Measurements from ENCODE around the gene CYP2W1. TPM values are rescaled to one million over a fixed set of nuclear protein-coding genes. Genes with fewer than 3 reads are reported as not detected.

CYP2W1 gene
- total and polyA plus RNA-seq, 4 donors = 0.05 to 8.1 TPM; not detected in 2

DNA sequence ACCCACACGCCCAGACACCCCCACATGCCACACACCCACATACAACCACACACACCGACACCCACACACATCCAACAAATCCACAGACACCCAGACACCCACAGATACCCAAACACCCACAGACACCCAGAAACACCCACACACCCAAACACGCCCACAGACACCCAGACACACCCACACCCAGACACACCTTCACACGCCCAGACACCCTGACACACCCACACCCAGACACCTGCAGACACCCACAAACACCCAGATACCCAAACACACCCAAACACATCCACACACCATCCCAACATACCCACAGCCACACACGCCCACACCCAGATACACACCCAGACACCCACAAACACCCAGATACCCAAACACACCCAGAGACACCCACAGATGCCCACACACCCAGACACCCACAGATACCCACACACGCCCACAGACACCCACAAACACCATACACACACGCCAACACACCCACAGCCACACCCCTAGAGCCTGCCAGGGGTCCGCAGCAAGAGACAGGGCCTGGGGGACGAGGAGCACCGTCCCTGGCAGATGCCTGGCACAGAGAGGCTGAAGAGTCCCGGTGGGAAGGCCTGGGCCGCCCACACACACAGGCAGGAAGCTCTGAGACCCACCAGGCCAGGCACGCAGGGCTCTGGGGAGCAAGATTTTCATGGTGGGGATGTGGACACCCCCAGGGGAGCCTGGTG is 28.5 kb downstream of the CYP2W1 start:
- Histone ChIP-seq H3K9ac (ENCODE audit: insufficient read depth in 1 of 2, low read length in 2 of 2) (no peak overlapping the region), H3K27ac (ENCODE audit: low read depth in 1 of 2, low read length in 1 of 2) (no peak overlapping the region), H3K36me3 (ENCODE audit: control insufficient read depth in 4 of 4, insufficient read depth in 4 of 4, low read length in 4 of 4) (peaks cover 0 to 27% (median 2%) of the 10 kb centered on the region in 4 donors), H3K9me3 (ENCODE audit: control insufficient read depth in 4 of 4, insufficient read depth in 3 of 4, low read length in 3 of 4) (no peaks in the 10 kb centered on the region), H3K4me1 (ENCODE audit: control insufficient read depth in 5 of 5, insufficient read depth in 5 of 5, low read length in 5 of 5) (peaks cover 0 to under 1% (median 0%) of the 10 kb centered on the region in 5 donors), H3K4me3 (no peak overlapping the region), H3K27me3 (ENCODE audit: control insufficient read depth in 3 of 3, insufficient read depth in 3 of 3, low read length in 2 of 3) (no peaks in the 10 kb centered on the region)
- WGBS, 2 donors = 88 to 89% methylated on average over 13 of the region's 13 CpGs
- TF ChIP-seq, protein P1, sequence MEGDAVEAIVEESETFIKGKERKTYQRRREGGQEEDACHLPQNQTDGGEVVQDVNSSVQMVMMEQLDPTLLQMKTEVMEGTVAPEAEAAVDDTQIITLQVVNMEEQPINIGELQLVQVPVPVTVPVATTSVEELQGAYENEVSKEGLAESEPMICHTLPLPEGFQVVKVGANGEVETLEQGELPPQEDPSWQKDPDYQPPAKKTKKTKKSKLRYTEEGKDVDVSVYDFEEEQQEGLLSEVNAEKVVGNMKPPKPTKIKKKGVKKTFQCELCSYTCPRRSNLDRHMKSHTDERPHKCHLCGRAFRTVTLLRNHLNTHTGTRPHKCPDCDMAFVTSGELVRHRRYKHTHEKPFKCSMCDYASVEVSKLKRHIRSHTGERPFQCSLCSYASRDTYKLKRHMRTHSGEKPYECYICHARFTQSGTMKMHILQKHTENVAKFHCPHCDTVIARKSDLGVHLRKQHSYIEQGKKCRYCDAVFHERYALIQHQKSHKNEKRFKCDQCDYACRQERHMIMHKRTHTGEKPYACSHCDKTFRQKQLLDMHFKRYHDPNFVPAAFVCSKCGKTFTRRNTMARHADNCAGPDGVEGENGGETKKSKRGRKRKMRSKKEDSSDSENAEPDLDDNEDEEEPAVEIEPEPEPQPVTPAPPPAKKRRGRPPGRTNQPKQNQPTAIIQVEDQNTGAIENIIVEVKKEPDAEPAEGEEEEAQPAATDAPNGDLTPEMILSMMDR (IDR thresholded peaks at IDR 0.05; ENCODE audit: control extremely low read depth, extremely low read depth) = no peak
- ATAC-seq (ENCODE audit: insufficient read depth, low FRiP score) (no peak), DNase-seq (no peak)

DNA sequence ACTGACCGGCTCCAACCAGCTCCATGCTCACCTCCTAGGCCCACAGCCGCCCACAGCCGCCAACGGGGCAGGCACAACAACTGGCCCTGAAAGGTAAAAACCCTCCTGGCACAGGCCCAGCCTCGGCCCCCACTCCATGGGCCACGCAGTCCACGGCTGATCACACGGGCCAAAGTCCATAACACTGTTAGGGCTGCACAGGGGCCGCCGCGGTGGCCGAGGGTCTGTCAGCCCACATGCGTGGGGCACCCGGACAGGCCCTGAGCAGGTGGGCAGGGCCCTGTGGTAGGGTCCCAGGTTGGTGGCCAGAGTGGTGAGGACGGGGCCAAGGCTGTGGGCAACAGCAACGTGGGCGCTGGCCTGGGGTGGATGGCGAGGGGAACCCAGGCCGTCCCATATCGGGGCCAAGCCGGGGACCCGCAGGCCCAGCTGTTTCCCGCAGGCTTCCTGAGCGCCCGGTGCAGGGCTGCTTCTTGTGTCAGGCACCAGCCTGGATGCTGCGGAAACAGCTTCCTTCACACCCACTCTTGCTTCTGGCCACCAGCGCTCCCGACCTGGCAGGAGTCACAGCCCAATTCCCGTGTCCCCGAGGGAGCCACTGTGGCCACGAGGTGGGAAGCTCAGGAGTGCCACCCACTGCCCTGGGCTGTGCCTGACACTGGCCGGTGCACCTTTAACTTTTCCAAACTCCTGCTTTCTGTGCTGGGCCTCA is 29.2 kb downstream of the CYP2W1 start:
- DNase-seq (no peak), ATAC-seq (ENCODE audit: insufficient read depth, low FRiP score) (no peak)
- TF ChIP-seq, protein P1 (IDR thresholded peaks at IDR 0.05; ENCODE audit: control extremely low read depth, extremely low read depth) = no peak
- no peaks in the 10 kb centered on the region for H3K9me3 ChIP-seq (ENCODE audit: control insufficient read depth in 4 of 4, insufficient read depth in 3 of 4, low read length in 3 of 4)
- no peak overlapping the region for H3K9ac ChIP-seq (ENCODE audit: insufficient read depth in 1 of 2, low read length in 2 of 2)
- 66 to 76% methylated on average over 28 to 32 of the region's 32 CpGs for WGBS, 2 donors
- no peaks in the 10 kb centered on the region for H3K27me3 ChIP-seq (ENCODE audit: control insufficient read depth in 3 of 3, insufficient read depth in 3 of 3, low read length in 2 of 3)
- H3K36me3 ChIP-seq (ENCODE audit: control insufficient read depth in 4 of 4, insufficient read depth in 4 of 4, low read length in 4 of 4) = peaks cover 0 to 21% (median 2%) of the 10 kb centered on the region in 4 donors
- H3K4me3 ChIP-seq = no peak overlapping the region
- H3K27ac ChIP-seq (ENCODE audit: low read depth in 1 of 2, low read length in 1 of 2) = no peak overlapping the region
- peaks cover 0 to 3% (median 0%) of the 10 kb centered on the region in 5 donors for H3K4me1 ChIP-seq (ENCODE audit: control insufficient read depth in 5 of 5, insufficient read depth in 5 of 5, low read length in 5 of 5)

DNA sequence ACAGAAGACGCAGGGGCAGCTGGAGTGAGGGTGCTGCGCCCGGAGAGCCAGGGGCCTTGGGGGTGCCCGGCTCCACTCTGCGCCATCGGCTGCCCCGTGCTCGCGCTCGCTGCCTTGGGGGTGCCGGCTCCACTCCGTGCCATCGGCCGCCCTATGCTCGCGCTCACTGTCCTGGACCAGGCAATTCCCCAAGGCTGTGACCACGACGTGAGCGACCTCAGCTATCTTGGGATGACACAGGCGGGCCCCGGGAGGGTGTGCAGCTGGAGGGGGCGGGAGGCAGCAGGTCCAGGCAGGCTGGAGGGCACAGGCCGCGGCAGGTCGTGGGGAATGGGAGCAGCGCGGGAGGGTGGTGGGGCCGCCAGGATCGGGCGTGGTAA is 29.7 kb downstream of the CYP2W1 start:
- peaks cover 0 to 3% (median 0%) of the 10 kb centered on the region in 5 donors for H3K4me1 ChIP-seq (ENCODE audit: control insufficient read depth in 5 of 5, insufficient read depth in 5 of 5, low read length in 5 of 5)
- peaks cover 0 to 16% (median 2%) of the 10 kb centered on the region in 4 donors for H3K36me3 ChIP-seq (ENCODE audit: control insufficient read depth in 4 of 4, insufficient read depth in 4 of 4, low read length in 4 of 4)
- no peak overlapping the region for H3K27ac ChIP-seq (ENCODE audit: low read depth in 1 of 2, low read length in 1 of 2)
- no peaks in the 10 kb centered on the region for H3K9me3 ChIP-seq (ENCODE audit: control insufficient read depth in 4 of 4, insufficient read depth in 3 of 4, low read length in 3 of 4)
- DNase-seq (no peak), ATAC-seq (ENCODE audit: insufficient read depth, low FRiP score) (no peak)
- H3K9ac ChIP-seq (ENCODE audit: insufficient read depth in 1 of 2, low read length in 2 of 2) = no peak overlapping the region
- H3K27me3 ChIP-seq (ENCODE audit: control insufficient read depth in 3 of 3, insufficient read depth in 3 of 3, low read length in 2 of 3) = no peaks in the 10 kb centered on the region
- H3K4me3 ChIP-seq = no peak overlapping the region
- TF ChIP-seq, protein P1 (IDR thresholded peaks at IDR 0.05; ENCODE audit: control extremely low read depth, extremely low read depth) = no peak
- WGBS, 2 donors = 90 to 92% methylated on average over 30 of the region's 30 CpGs
